Head of caudate nucleus (tissue), 42 donors: ENCODE data around the gene UBE2R2.
"Not testable (repeated sequence)": the region's sequence is repeated elsewhere in the genome, so short reads cannot be mapped to it uniquely, and the experiment has no call there.

ENCODE experiments used
- DNase-seq, 42 donors: peaks; one replicate each; pipeline versions ENCODE4 v3.0.0 to v3.0.0-alpha.2; 2020 to 2021; ENCODE audit warnings: mixed read lengths in 7 of 42
- intact Hi-C: fragments of 100-400 bp; cut with DNase I; formaldehyde crosslinking; loops from one replicate; pipeline ENCODE4 v1.15.0; 2022

UBE2R2 gene

GRCh38 chr9:33868440-33868973 is 51.5 kb downstream of the UBE2R2 start:
- intact Hi-C loops = no loop called here
- no peak for DNase-seq

- DNase-seq, intact Hi-C loops: not testable (repeated sequence)
These were observed 52.3 kb downstream of the UBE2R2 start for GRCh38 chr9:33869243-33869642.

- intact Hi-C loops = no loop called here
- no peak for DNase-seq
These were observed 60.9 kb downstream of the UBE2R2 start for GRCh38 chr9:33877727-33878489.

- no peak for DNase-seq
- intact Hi-C loops = no loop called here
These were observed 61.9 kb downstream of the UBE2R2 start for GRCh38 chr9:33878691-33879366.

- intact Hi-C loops = no loop called here
- no peak for DNase-seq
These were observed 63.5 kb downstream of the UBE2R2 start for GRCh38 chr9:33880211-33881089.

GRCh38 chr9:33881635-33882034 is 64.7 kb downstream of the UBE2R2 start:
- intact Hi-C loops = no loop called here
- DNase-seq = no peak

- intact Hi-C loops = no loop called here
- DNase-seq = peak in 13 of 42 donors; percentile 13 to 68 (median 19)
These were observed 68.1 kb downstream of the UBE2R2 start for GRCh38 chr9:33884856-33885701.

- no peak for DNase-seq
- intact Hi-C loops = no loop called here
These were observed 69.0 kb downstream of the UBE2R2 start for GRCh38 chr9:33885948-33886347.

GRCh38 chr9:33893861-33894260 is 76.9 kb downstream of the UBE2R2 start:
- DNase-seq = no peak
- intact Hi-C loops = no loop called here

- DNase-seq = no peak
- intact Hi-C loops = no loop called here
These were observed 77.4 kb downstream of the UBE2R2 start for GRCh38 chr9:33894316-33894715.

GRCh38 chr9:33903157-33903780 is 86.3 kb downstream of the UBE2R2 start:
- intact Hi-C loops = no loop called here
- DNase-seq = no peak

GRCh38 chr9:33905137-33905536 is 88.2 kb downstream of the UBE2R2 start:
- no peak for DNase-seq
- intact Hi-C loops = no loop called here

GRCh38 chr9:33906769-33907168 is 89.8 kb downstream of the UBE2R2 start:
- intact Hi-C loops = no loop called here
- no peak for DNase-seq

- intact Hi-C loops = no loop called here
- peak in 1 of 42 donors; percentile 21 for DNase-seq
These were observed 90.4 kb downstream of the UBE2R2 start for GRCh38 chr9:33907347-33907746.

- DNase-seq = peak in 2 of 42 donors; percentile 4 to 12
- intact Hi-C loops = no loop called here
These were observed 91.2 kb downstream of the UBE2R2 start for GRCh38 chr9:33908114-33908513.

- DNase-seq = peak in 1 of 42 donors; percentile 9
- intact Hi-C loops = no loop called here
These were observed 91.8 kb downstream of the UBE2R2 start for GRCh38 chr9:33908749-33909148.

- no peak for DNase-seq
- intact Hi-C loops = loop anchor here (10.0 kb wide), 1 partner anchor 99 kb away; the partner anchor contains the start of gene UBE2R2
These were observed 96.6 kb downstream of the UBE2R2 start for GRCh38 chr9:33913541-33913940.
